GM10266 (cell line): ENCODE data around the gene PARD3.

Experiments used
- DNase-seq: peaks from one replicate; pipeline ENCODE4 v3.0.0; 2012; ENCODE audit errors: extremely low spot score
- TF ChIP-seq, protein P1 (sequence below): IDR thresholded peaks from 2 replicates; pipeline ENCODE4 v1.5.1; 2012; ENCODE audit warnings: mild to moderate bottlenecking, low read depth; ENCODE audit not compliant: control insufficient read depth, insufficient read depth; ENCODE audit errors: missing control alignments

PARD3 gene

DNA sequence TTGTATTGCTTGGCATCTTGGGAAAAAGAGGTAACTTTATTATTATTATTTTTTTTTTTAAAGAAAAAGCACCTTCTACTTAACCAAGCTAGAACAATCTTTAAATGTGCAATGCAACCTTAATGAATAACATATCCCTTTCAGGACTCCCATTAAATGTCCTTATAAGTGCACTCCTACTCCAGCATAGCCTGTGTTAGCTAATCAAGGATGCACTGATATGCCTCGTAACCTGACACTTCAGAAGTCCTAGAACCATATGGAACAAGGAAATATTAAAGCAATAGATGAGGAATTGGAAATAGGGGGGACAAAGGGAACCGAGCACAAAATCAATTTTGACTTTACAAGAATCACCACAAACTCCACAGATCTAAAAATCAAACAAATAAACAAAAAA, 522.4 kb downstream of the PARD3 start:
- DNase-seq, result no peak

DNA sequence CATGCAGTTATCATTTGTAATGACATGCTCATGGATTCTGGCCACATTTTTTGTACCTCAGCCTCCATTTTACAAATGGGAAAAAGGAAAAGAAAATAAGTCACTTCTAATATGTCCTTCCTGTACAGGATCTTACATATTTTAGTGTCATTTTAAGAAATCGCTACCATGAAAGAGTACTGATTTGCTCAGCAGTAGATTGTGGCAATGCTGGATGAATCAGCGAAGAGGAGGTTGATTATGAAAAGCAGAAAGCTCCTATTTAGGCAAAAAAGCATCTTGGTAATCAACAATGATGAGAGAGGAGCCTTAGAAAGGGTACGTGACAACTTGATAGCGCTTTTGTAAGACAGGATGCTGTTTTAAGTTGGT, 522.9 kb downstream of the PARD3 start:
- TF ChIP-seq, protein P1, sequence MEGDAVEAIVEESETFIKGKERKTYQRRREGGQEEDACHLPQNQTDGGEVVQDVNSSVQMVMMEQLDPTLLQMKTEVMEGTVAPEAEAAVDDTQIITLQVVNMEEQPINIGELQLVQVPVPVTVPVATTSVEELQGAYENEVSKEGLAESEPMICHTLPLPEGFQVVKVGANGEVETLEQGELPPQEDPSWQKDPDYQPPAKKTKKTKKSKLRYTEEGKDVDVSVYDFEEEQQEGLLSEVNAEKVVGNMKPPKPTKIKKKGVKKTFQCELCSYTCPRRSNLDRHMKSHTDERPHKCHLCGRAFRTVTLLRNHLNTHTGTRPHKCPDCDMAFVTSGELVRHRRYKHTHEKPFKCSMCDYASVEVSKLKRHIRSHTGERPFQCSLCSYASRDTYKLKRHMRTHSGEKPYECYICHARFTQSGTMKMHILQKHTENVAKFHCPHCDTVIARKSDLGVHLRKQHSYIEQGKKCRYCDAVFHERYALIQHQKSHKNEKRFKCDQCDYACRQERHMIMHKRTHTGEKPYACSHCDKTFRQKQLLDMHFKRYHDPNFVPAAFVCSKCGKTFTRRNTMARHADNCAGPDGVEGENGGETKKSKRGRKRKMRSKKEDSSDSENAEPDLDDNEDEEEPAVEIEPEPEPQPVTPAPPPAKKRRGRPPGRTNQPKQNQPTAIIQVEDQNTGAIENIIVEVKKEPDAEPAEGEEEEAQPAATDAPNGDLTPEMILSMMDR, result no peak
- no peak for DNase-seq

More for the DNA sequence above, 522.4 kb downstream of the PARD3 start:
- TF ChIP-seq, protein P1, result no peak

DNA sequence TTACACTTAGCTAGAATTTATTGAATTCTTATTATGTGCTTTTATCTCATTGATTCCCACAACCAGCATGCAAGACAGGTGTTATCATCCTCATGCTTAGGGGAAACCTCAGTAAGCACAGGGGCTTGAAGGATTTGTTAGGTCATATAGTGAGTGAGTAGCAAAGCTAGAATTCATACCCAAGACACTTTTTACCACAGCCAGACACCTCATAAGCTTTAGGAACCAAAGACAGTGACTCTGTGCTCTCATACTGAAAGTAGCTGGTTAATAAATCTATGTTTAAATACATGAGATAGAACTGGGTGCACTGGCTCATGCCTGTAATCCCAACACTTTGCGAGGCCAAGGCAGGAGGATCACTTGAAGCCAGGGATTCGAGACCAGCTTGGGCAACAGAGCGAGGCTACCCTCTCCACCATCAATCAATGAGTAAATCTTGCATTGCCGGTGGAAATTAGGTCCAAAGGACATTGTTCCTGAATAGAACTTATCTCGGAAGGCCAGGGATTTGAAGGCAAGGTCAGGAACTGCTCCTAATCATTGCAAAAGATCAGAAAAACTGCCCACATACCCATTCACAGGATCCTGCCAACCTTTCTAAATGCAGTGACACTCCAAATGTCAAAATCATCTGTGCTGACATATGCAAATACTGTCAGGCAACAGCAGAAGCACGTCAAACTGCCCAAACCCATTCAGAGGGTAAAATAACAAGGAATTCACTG, 523.5 kb downstream of the PARD3 start:
- TF ChIP-seq, protein P1, result no peak
- no peak for DNase-seq

DNA sequence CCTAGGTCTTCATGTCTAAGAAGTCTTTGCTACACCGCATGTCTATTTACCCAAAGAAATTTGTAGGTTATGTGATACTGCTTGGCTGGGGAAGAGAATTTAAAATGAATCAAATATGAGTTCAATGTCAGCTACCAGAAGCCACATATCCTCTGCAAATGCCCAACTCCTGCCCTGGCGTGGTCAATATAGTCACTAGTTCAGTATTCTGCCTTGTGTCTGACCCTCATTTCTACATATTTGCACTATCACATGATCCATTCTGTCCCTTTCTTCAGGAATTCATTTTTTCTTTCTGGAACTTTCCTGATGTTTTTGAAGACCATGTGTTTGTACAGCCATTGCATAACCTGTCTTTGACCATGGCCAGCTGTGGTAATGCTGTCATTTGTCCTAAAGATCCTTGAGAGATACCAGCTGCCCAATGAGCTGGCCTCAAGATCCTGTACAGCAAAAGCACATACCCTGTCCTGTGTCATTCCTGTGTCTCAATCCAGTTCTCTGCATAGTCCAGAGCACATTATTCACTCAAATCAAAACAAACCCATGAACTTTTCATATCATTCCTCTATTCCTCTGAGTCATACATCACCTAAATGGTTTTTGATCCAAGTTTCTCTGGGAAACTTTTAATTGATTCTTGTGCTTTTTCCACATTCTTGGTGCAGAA, 524.5 kb downstream of the PARD3 start:
- TF ChIP-seq, protein P1, result no peak
- no peak for DNase-seq

DNA sequence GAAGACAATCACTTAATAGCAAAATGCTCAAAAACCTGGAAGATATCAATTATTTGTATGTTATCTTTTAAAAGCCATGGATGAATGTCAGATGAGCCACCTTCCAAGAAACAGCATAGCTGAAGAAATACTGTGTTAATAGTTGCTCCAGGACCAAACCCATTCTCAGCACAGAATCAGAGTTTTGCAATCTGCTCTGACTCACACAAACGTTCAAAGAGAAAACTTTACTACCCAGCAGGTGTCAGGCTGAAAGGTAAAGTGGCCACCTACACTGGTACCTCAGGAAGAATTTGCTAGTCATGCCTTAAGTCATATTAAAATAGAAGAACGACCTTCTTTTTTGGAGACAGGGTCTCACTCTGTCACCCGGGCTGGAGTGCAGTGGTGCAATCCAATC, 526.5 kb downstream of the PARD3 start:
- TF ChIP-seq, protein P1, result no peak
- no peak for DNase-seq

DNA sequence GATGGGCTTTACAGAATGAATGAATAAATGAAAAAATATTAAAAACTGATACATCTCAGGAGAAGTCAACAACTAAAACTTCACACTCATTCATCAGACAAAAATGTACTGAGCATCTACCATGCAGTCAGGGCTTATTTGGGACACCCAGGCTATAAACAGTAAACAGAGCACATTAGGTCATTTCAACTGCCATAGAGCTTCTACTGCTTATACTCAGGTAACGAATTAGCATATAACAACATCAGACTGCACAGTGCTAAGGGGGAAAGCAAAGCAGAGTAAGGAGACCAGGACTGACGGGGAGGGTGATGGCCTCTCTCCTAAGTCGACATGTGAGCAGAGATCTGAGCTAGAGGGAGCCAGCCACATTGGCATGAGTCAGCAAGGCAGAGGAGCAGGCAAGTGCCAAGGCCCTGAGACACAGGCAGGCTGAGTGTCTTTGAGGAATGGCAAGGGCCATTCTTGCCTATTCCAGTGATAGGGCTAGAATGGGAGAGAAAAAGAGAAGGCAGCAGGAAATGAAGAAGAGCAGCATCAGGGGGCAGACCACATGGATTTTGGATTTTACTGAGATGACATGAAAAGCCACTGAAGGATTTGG, 528.9 kb downstream of the PARD3 start:
- no peak for DNase-seq
- TF ChIP-seq, protein P1, result no peak
